Activated CD4-positive, alpha-beta memory T cell treated with anti-CD3 and anti-CD28 coated beads, Interleukin-2, amount 10 ng/mL, durations not matched to agents 7 days and 5 days (primary cell): ENCODE data around the gene ARID3B. TPM values are rescaled to one million over a fixed set of nuclear protein-coding genes. Genes with fewer than 3 reads are reported as not detected.

Experiments used
- CTCF ChIA-PET: fragments of 350-600 bp; sonication (Branson Sonifier 250); formaldehyde crosslinking; loops from one replicate; lab custom pipeline; 2021; ENCODE audit warnings: antibody characterized with exemption, inconsistent platforms; lab: Charles Lee
- POLR2A ChIA-PET: fragments of 350-600 bp; sonication (Branson Sonifier 250); formaldehyde crosslinking; loops from one replicate; lab custom pipeline; 2021; ENCODE audit warnings: antibody characterized with exemption; lab: Charles Lee
- DNase-seq: peaks from one replicate; pipeline ENCODE4 v3.0.0-alpha.2; 2020
- H3K27ac Mint-ChIP-seq: one replicate; pipeline ENCODE4 v1.8.0; 2021; ENCODE audit warnings: mild to moderate bottlenecking, mixed read lengths
- H3K27me3 Mint-ChIP-seq: one replicate; pipeline ENCODE4 v1.8.0; 2021; ENCODE audit warnings: mixed read lengths
- H3K36me3 Mint-ChIP-seq: one replicate; pipeline ENCODE4 v1.8.0; 2021; ENCODE audit warnings: low read depth, mixed read lengths
- H3K4me1 Mint-ChIP-seq: one replicate; pipeline ENCODE4 v1.8.0; 2021; ENCODE audit warnings: mixed read lengths
- H3K4me3 Mint-ChIP-seq: one replicate; pipeline ENCODE4 v1.8.0; 2021; ENCODE audit warnings: mild to moderate bottlenecking, mixed read lengths
- H3K9me3 Mint-ChIP-seq: one replicate; pipeline ENCODE4 v1.8.0; 2021; ENCODE audit warnings: mixed read lengths
- total RNA-seq, 2 experiments: library from RNA; stranded (reverse); gene quantifications; one replicate each; pipeline ENCODE4 v1.2.3, GENCODE V29; 2021

The ARID3B gene
- total RNA-seq, 2 experiments from 2014 or later: 49.2 to 52.1 TPM

DNA sequence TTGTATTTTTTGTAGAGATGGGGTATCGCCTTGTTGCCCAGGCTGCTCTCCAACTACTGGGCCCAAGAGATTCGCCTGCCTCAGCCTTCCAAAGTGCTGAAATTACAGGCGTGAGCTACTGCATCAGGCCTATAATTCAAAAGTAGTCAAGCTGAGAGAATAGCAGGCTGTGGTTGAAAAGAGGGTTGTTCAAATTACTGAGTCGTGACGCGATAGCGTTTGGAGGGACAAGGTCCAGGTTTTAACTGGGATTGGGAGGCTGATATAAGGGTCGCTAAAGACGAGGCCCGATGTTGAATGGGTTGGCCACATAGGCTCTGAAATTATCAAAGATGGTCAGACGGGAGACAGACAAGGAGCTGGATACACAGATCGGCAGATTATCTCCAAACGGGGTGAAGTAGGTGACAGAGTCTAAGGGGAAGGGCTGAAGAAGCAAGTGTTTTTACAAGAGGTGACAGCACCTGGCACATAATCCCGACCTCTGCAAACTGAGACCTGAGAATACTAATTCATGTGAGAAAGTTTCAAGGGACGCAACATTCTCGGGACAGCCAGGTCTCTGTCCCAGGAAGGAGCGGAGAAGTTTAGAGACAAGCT lies 759 bp upstream of the ARID3B start:
- no peak for DNase-seq
- H3K27me3 Mint-ChIP-seq: no peaks in the 10 kb centered on the region
- peak overlapping the region; percentile 96 for H3K27ac Mint-ChIP-seq
- H3K4me3 Mint-ChIP-seq: peak overlapping the region; percentile 98
- ChIA-PET POLR2A (interaction anchor here (0.6 to 7.8 kb wide), 43 partner anchors 9 to 1086 kb away, joined by 3 to 99 read pairs (median 4); partner anchors contain the start of genes CLK3, CYP1A1, PML and RPP25), CTCF (interaction anchor here (0.6 to 3.6 kb wide), 11 partner anchors 12 to 385 kb away, joined by 3 to 20 read pairs (median 5); partner anchors contain the start of genes CLK3 and UBL7)
- no peaks in the 10 kb centered on the region for H3K9me3 Mint-ChIP-seq
- H3K36me3 Mint-ChIP-seq: peaks cover 42% of the 10 kb centered on the region
- H3K4me1 Mint-ChIP-seq: peaks cover 57% of the 10 kb centered on the region

DNA sequence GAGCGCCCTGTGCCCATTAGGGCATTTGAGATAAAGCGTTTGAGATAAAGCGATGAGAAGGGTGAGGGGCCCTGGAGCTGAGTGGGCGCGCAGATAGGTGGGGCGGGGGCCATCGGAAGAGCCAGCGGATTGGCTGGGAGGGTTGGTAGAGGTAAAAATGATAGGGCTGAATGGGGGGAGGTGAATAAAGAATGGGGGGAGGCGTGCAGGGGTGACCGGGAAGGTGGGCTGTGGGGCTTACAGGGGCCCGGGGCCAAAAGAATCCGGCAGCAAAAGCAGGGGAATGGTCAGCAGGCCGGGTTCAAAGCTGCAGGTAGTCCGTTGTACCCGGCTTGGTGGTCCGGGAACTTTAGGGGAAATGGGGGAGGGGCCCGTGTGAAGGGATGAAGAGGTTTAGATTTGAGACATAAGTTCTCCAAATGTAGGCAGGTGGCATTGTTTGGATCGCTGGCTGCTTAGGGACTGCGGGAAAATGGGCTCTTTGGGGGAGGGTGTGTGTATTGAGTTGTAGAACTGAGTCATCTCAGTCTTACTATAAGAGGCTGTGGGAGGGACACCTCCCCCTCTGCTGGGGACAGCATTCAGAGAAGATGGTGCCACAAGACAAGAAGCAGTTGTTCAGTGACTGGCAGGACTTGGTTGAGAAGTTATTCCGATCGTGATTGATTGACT lies 610 bp downstream of the ARID3B start:
- Mint-ChIP-seq H3K9me3 (no peaks in the 10 kb centered on the region), H3K27me3 (no peaks in the 10 kb centered on the region), H3K36me3 (peaks cover 56% of the 10 kb centered on the region), H3K4me3 (peak overlapping the region; percentile 99), H3K27ac (peak overlapping the region; percentile 95), H3K4me1 (peaks cover 65% of the 10 kb centered on the region)
- DNase-seq: peak; percentile 84
- POLR2A ChIA-PET: interaction anchor here (0.8 to 7.8 kb wide), 28 partner anchors 11 to 578 kb away, joined by 3 to 99 read pairs (median 5); partner anchors contain the start of genes CLK3, PML and UBL7
- CTCF ChIA-PET: interaction anchor here (1.1 to 3.6 kb wide), 5 partner anchors 9 to 246 kb away, joined by 3 to 20 read pairs (median 6); no protein-coding TSS in a partner anchor

- CTCF ChIA-PET: interaction anchor here (1.1 to 3.6 kb wide), 3 partner anchors 9 to 16 kb away, joined by 4 to 20 read pairs (median 6); no protein-coding TSS in a partner anchor
- Mint-ChIP-seq H3K27ac (peak overlapping the region; percentile 95), H3K4me3 (peak overlapping the region; percentile 99), H3K9me3 (no peaks in the 10 kb centered on the region), H3K27me3 (no peaks in the 10 kb centered on the region), H3K4me1 (peaks cover 71% of the 10 kb centered on the region), H3K36me3 (peaks cover 62% of the 10 kb centered on the region)
- DNase-seq: no peak
- POLR2A ChIA-PET: interaction anchor here (1.1 to 7.8 kb wide), 10 partner anchors 11 to 578 kb away, joined by 3 to 99 read pairs (median 12); partner anchors contain the start of genes CLK3, PML and UBL7
Observed at GRCh38 chr15:74542166-74543042, 1.4 kb downstream of the ARID3B start.

DNA sequence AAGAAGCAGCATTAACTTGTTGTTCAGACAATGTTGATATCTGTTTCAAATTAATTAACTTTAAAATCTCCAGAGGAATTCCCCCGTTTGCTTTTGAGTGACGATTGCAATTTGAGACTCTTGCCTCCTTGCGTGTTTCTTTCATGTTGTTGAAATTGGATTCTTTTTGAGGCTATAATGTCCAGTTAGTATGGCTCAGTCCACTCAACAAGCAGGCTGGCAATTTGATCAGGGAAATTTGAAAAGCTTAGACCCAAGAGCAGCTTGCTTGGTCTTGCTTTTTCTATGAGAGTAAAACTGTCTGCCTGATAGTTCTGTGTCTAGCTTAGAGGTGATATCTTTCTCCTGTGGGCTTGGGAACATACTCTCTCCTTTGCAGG lies 2.0 kb downstream of the ARID3B start:
- no peaks in the 10 kb centered on the region for H3K9me3 Mint-ChIP-seq
- no peak for DNase-seq
- H3K36me3 Mint-ChIP-seq: peaks cover 68% of the 10 kb centered on the region
- H3K4me1 Mint-ChIP-seq: peaks cover 74% of the 10 kb centered on the region
- POLR2A ChIA-PET: interaction anchor here (1.7 to 7.8 kb wide), 3 partner anchors 10 to 549 kb away, joined by 3 to 99 read pairs (median 86); partner anchors contain the start of genes CLK3 and PML
- CTCF ChIA-PET: interaction anchor here (1.7 to 3.6 kb wide), 2 partner anchors 8 to 10 kb away, joined by 6 to 20 read pairs; no protein-coding TSS in a partner anchor
- H3K27ac Mint-ChIP-seq: peak overlapping the region; percentile 95
- peak overlapping the region; percentile 99 for H3K4me3 Mint-ChIP-seq
- no peaks in the 10 kb centered on the region for H3K27me3 Mint-ChIP-seq

GRCh38 chr15:74543583-74543982 lies 2.6 kb downstream of the ARID3B start:
- Mint-ChIP-seq H3K4me3 (peak overlapping the region; percentile 99), H3K27ac (peak overlapping the region; percentile 95), H3K9me3 (no peaks in the 10 kb centered on the region), H3K27me3 (no peaks in the 10 kb centered on the region), H3K36me3 (peaks cover 71% of the 10 kb centered on the region), H3K4me1 (peaks cover 77% of the 10 kb centered on the region)
- peak; percentile 39 for DNase-seq
- ChIA-PET CTCF (interaction anchor here (1.6 to 3.6 kb wide), 3 partner anchors 7 to 9 kb away, joined by 6 to 20 read pairs (median 7); no protein-coding TSS in a partner anchor), POLR2A (interaction anchor here (5.1 to 7.8 kb wide), 2 partner anchors 10 to 73 kb away, joined by 86 to 99 read pairs; partner anchors contain the start of gene CLK3)

DNA sequence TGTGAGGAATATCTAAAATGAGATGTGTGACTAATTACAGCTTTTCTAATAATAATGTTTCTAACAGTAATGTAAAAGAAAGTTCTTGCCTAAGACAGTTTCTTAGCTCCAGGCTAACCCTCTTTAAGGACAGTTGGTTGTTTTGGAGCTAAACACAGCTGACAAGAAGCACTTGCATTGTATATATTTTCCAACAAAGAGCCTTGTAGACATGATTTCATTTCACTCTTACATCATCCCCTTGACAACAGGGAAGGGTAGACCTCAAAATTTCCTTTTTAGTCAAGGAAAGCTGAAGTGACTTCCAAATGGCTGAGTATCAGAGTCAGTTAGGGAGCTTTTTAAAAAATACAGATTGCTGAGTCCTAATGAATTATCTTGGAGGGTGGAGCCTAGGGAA lies 4.1 kb downstream of the ARID3B start:
- Mint-ChIP-seq H3K27me3 (no peaks in the 10 kb centered on the region), H3K9me3 (no peaks in the 10 kb centered on the region), H3K27ac (peak overlapping the region; percentile 79), H3K36me3 (peaks cover 79% of the 10 kb centered on the region), H3K4me1 (peaks cover 80% of the 10 kb centered on the region), H3K4me3 (peak overlapping the region; percentile 60)
- POLR2A ChIA-PET: interaction anchor here (0.9 to 7.8 kb wide), 11 partner anchors 8 to 172 kb away, joined by 3 to 99 read pairs (median 9); partner anchors contain the start of genes CLK3 and UBL7
- DNase-seq: no peak
- CTCF ChIA-PET: interaction anchor here (0.9 to 2.1 kb wide), 8 partner anchors 8 to 169 kb away, joined by 3 to 7 read pairs (median 4); no protein-coding TSS in a partner anchor

DNA sequence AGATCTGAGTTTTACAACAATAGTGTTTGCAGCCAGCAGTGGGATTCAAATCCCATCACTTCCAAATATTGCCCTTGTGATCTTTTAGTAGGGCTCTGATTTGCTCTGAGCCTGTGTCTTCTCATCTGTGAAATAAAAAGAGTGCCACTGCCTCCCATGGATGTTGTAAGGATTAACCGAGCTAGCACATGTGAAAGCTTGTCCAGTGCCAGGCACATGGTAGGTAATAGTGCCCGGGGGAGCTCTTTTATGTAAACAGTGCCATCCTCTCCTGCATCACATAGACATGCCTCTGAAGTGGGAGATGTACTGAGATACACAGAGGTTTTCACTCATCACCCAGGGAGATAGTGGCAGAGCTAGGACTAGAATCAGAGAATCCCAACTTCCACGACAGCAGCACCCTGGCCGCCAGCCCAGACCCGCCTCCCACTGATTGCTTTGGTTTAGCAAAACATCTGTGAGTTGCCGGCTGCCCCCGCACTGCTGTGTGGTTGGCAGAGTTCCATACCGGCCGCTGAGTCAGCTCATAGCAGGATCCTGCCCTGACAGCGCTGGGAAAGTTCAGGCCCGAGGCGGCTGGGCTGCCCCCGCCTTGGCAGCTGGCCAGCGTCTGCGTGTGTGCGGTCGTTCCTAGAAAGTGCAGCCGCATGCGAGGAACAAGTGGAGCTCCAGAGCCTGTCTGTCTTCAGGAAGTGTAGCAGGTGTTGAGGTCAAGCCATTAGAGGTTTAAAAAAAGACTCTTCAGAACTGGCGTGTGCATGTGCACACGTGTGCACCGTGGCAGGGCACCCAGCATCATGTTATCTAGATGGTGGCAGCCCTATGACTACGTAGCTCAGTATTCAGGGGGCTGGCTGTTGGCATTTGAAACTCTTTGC lies 5.0 kb downstream of the ARID3B start:
- ChIA-PET CTCF (interaction anchor here (0.7 to 2.1 kb wide), 9 partner anchors 10 to 242 kb away, joined by 3 to 6 read pairs (median 4); no protein-coding TSS in a partner anchor), POLR2A (interaction anchor here (0.5 to 7.8 kb wide), 17 partner anchors 7 to 324 kb away, joined by 3 to 99 read pairs (median 5); partner anchors contain the start of genes CLK3 and UBL7)
- Mint-ChIP-seq H3K27me3 (no peaks in the 10 kb centered on the region), H3K4me1 (peaks cover 81% of the 10 kb centered on the region), H3K9me3 (no peaks in the 10 kb centered on the region), H3K27ac (peak overlapping the region; percentile 79), H3K36me3 (peaks cover 86% of the 10 kb centered on the region), H3K4me3 (peak overlapping the region; percentile 60)
- peak; percentile 89 for DNase-seq

GRCh38 chr15:74547616-74548015 lies 6.6 kb downstream of the ARID3B start:
- no peaks in the 10 kb centered on the region for H3K9me3 Mint-ChIP-seq
- POLR2A ChIA-PET: interaction anchor here (3.2 kb wide), 1 partner anchor 68 kb away, joined by 27 read pairs; the partner anchor contains the start of gene CLK3

GRCh38 chr15:74548241-74548640 lies 7.2 kb downstream of the ARID3B start:
- no peaks in the 10 kb centered on the region for H3K9me3 Mint-ChIP-seq
- ChIA-PET POLR2A (no interaction called here), CTCF (no interaction called here)
- no peaks in the 10 kb centered on the region for H3K27me3 Mint-ChIP-seq
- H3K4me1 Mint-ChIP-seq: peaks cover 85% of the 10 kb centered on the region
- no peak overlapping the region for H3K27ac Mint-ChIP-seq
- H3K36me3 Mint-ChIP-seq: peaks cover 89% of the 10 kb centered on the region
- DNase-seq: no peak
- no peak overlapping the region for H3K4me3 Mint-ChIP-seq

More at GRCh38 chr15:74547616-74548015, 6.6 kb downstream of the ARID3B start:
- H3K27ac Mint-ChIP-seq: no peak overlapping the region
- CTCF ChIA-PET: no interaction called here
- no peaks in the 10 kb centered on the region for H3K27me3 Mint-ChIP-seq
- H3K36me3 Mint-ChIP-seq: peaks cover 88% of the 10 kb centered on the region
- no peak for DNase-seq
- H3K4me3 Mint-ChIP-seq: no peak overlapping the region
- H3K4me1 Mint-ChIP-seq: peaks cover 85% of the 10 kb centered on the region

DNA sequence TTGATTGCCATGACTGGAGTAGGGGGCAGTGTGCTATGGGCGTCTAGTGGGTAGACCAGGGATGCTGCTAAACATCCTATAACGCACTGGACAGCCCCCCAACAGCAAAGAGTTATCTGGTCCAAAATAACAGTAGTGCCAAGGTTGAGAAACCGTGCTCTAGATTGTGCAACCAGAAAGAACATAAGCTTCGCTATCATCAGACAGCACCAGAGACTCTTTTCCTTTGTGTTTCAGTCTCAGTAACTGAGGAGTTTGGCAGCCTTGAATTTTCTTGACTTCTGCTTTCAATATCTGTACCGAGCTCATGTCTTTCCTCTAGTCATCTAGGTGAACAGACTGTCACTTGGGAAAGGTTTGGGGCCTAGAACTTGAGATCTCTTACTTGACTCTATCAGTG lies 8.8 kb downstream of the ARID3B start:
- Mint-ChIP-seq H3K4me1 (peaks cover 86% of the 10 kb centered on the region), H3K36me3 (peaks cover 86% of the 10 kb centered on the region), H3K9me3 (no peaks in the 10 kb centered on the region), H3K4me3 (no peak overlapping the region), H3K27ac (peak overlapping the region; percentile 14), H3K27me3 (no peaks in the 10 kb centered on the region)
- POLR2A ChIA-PET: interaction anchor here (0.7 kb wide), 1 partner anchor 10 kb away, joined by 3 read pairs; no protein-coding TSS in a partner anchor
- no peak for DNase-seq
- CTCF ChIA-PET: interaction anchor here (1.2 kb wide), 1 partner anchor 67 kb away, joined by 4 read pairs; no protein-coding TSS in a partner anchor

GRCh38 chr15:74551714-74552113 lies 10.7 kb downstream of the ARID3B start:
- H3K4me1 Mint-ChIP-seq: peaks cover 80% of the 10 kb centered on the region
- no peak overlapping the region for H3K4me3 Mint-ChIP-seq
- peaks cover 81% of the 10 kb centered on the region for H3K36me3 Mint-ChIP-seq
- H3K27ac Mint-ChIP-seq: no peak overlapping the region
- DNase-seq: no peak
- H3K27me3 Mint-ChIP-seq: no peaks in the 10 kb centered on the region
- CTCF ChIA-PET: interaction anchor here (1.5 kb wide), 1 partner anchor 9 kb away, joined by 6 read pairs; no protein-coding TSS in a partner anchor
- POLR2A ChIA-PET: interaction anchor here (1.2 to 6.4 kb wide), 2 partner anchors 8 to 46 kb away, joined by 3 to 99 read pairs; partner anchors contain the start of gene ARID3B
- no peaks in the 10 kb centered on the region for H3K9me3 Mint-ChIP-seq
